ENCODE data around the gene PML. TPM values are rescaled to one million over a fixed set of nuclear protein-coding genes. Genes with fewer than 3 reads are reported as not detected.

PML gene
- total RNA-seq, 1 experiment from 2014 or later, result 47.7 TPM

DNA sequence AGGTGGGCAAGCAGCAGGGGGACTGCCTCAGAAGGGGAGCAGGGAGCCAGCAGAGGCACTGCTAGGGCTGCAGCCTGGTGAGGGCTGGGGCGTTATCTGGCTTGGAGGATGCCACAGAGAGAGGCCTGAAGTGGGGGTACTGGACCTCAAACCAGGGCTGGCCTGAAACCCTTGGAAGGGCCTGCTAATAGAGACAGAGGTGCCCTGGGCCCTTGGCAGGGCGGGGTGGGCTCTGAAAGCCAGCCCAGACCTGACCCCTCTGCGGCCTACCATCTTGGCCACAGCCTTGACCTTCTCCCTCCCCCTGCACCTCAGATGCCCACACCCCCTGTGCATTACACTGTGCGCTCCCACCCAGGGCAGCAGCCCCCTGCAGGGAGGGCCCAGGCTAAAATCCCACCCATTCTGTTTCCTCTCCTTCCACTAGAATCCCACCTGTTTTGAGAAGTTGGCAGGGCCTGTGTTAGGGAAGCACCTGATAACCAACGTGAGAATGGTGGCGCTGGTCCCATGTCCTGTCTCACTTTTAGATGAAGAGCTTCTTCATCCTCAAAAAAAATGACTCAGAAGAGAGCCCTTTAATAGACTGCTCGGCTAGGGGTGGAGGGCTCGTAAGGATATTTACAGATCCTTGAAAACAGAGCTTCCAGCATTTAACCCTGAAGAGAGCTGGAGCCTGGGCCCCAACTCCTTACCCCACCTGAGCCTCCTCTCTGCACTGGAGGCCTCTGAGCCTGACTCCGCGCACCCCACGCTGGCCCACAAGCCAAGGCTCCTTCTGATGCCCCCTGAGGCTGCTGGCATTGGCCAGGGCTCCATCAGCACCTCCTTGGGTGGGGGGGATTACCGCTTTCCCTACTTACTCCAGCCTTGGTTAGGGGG lies 38.4 kb upstream of the PML start (continued):
- TF ChIP-seq, protein P1, sequence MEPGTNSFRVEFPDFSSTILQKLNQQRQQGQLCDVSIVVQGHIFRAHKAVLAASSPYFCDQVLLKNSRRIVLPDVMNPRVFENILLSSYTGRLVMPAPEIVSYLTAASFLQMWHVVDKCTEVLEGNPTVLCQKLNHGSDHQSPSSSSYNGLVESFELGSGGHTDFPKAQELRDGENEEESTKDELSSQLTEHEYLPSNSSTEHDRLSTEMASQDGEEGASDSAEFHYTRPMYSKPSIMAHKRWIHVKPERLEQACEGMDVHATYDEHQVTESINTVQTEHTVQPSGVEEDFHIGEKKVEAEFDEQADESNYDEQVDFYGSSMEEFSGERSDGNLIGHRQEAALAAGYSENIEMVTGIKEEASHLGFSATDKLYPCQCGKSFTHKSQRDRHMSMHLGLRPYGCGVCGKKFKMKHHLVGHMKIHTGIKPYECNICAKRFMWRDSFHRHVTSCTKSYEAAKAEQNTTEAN (CRISPR knock-in tag; IDR thresholded peaks at IDR 0.05), result no peak
- TF ChIP-seq, protein P2, sequence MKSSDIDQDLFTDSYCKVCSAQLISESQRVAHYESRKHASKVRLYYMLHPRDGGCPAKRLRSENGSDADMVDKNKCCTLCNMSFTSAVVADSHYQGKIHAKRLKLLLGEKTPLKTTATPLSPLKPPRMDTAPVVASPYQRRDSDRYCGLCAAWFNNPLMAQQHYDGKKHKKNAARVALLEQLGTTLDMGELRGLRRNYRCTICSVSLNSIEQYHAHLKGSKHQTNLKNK (CRISPR knock-in tag; IDR thresholded peaks at IDR 0.05), result no peak
- no peak for TF ChIP-seq FOXJ3 (CRISPR knock-in tag; IDR thresholded peaks at IDR 0.05; ENCODE audit: borderline replicate concordance)
- TF ChIP-seq, protein P3, sequence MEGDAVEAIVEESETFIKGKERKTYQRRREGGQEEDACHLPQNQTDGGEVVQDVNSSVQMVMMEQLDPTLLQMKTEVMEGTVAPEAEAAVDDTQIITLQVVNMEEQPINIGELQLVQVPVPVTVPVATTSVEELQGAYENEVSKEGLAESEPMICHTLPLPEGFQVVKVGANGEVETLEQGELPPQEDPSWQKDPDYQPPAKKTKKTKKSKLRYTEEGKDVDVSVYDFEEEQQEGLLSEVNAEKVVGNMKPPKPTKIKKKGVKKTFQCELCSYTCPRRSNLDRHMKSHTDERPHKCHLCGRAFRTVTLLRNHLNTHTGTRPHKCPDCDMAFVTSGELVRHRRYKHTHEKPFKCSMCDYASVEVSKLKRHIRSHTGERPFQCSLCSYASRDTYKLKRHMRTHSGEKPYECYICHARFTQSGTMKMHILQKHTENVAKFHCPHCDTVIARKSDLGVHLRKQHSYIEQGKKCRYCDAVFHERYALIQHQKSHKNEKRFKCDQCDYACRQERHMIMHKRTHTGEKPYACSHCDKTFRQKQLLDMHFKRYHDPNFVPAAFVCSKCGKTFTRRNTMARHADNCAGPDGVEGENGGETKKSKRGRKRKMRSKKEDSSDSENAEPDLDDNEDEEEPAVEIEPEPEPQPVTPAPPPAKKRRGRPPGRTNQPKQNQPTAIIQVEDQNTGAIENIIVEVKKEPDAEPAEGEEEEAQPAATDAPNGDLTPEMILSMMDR (IDR thresholded peaks at IDR 0.05), result no peak

DNA sequence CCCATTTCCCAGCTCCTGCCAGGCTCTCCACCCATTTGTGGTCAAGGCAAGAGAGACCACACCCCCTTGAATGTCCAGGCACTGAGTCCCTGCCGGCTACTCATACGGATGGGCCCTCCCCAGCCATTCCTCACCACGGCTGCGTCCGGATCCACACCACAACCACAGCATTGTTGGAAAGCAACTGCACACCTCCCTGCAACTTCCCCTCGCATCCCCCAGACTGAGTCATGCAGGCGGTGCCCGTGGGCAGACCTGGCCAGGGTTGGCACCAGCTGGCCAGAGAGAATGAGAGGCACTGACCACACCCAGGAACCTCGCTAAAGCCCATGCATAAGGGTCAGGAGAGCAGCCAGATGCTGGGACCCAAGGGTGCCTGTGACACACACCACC lies 37.8 kb upstream of the PML start:
- Mint-ChIP-seq H3K36me3 (no peaks in the 10 kb centered on the region), H3K9me3 (no peaks in the 10 kb centered on the region), H3K27me3 (ENCODE audit: low read depth) (no peaks in the 10 kb centered on the region; the same call in 1 of the 2 replicates), H3K4me3 (no peak overlapping the region), H3K4me1 (peaks cover 6% of the 10 kb centered on the region), H3K27ac (no peak overlapping the region)
- TF ChIP-seq NFE2L1 (CRISPR knock-in tag; IDR thresholded peaks at IDR 0.05) (no peak), CREM (CRISPR knock-in tag; IDR thresholded peaks at IDR 0.05) (no peak), FOXP1 (CRISPR knock-in tag; IDR thresholded peaks at IDR 0.05; ENCODE audit: borderline replicate concordance) (no peak)
- TF ChIP-seq, protein P4, sequence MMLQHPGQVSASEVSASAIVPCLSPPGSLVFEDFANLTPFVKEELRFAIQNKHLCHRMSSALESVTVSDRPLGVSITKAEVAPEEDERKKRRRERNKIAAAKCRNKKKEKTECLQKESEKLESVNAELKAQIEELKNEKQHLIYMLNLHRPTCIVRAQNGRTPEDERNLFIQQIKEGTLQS (CRISPR knock-in tag; conservative IDR thresholded peaks at IDR 0.05), result no peak
- ATAC-seq (no peak), DNase-seq (ENCODE audit: low spot score) (no peak)
- CTCF ChIA-PET, result interaction anchor here (0.7 to 1.3 kb wide), 5 partner anchors 8 to 88 kb away, joined by 3 to 6 read pairs (median 3); no protein-coding TSS in a partner anchor
- POLR2A ChIA-PET, result no interaction called here

DNA sequence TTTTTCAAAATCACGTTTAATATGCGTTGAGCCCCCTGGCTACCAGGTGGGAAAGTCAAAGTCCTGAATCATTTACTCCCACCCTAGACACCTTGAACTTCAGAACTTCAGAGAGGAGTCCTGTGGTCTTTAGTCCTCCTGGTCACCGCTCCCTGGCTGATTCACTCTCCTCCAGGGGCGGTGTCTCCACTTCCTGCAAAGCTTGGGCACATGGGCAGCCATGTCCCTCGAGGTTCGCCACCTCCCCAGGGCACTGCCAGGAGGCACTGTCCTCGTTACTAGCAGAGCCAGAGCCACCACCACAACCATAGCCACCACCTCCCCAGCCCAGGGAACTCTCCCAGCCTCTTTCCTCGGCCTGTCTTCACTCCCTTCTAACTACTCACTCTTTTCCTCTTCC lies 37.2 kb upstream of the PML start:
- Mint-ChIP-seq H3K4me3 (no peak overlapping the region), H3K27ac (no peak overlapping the region), H3K9me3 (no peaks in the 10 kb centered on the region), H3K27me3 (ENCODE audit: low read depth) (no peaks in the 10 kb centered on the region; the same call in 1 of the 2 replicates), H3K4me1 (peaks cover 2% of the 10 kb centered on the region; the same call in 1 of the 2 replicates), H3K36me3 (no peaks in the 10 kb centered on the region)
- TF ChIP-seq, protein P2 (CRISPR knock-in tag; IDR thresholded peaks at IDR 0.05), result no peak
- TF ChIP-seq, protein P5, sequence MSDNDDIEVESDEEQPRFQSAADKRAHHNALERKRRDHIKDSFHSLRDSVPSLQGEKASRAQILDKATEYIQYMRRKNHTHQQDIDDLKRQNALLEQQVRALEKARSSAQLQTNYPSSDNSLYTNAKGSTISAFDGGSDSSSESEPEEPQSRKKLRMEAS (CRISPR knock-in tag; IDR thresholded peaks at IDR 0.05), result no peak
- no peak for TF ChIP-seq ZNF219 (CRISPR knock-in tag; IDR thresholded peaks at IDR 0.05; ENCODE audit: borderline replicate concordance)
- TF ChIP-seq, protein P6, sequence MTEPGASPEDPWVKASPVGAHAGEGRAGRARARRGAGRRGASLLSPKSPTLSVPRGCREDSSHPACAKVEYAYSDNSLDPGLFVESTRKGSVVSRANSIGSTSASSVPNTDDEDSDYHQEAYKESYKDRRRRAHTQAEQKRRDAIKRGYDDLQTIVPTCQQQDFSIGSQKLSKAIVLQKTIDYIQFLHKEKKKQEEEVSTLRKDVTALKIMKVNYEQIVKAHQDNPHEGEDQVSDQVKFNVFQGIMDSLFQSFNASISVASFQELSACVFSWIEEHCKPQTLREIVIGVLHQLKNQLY (CRISPR knock-in tag; IDR thresholded peaks at IDR 0.05), result no peak
- TF ChIP-seq, protein P7, sequence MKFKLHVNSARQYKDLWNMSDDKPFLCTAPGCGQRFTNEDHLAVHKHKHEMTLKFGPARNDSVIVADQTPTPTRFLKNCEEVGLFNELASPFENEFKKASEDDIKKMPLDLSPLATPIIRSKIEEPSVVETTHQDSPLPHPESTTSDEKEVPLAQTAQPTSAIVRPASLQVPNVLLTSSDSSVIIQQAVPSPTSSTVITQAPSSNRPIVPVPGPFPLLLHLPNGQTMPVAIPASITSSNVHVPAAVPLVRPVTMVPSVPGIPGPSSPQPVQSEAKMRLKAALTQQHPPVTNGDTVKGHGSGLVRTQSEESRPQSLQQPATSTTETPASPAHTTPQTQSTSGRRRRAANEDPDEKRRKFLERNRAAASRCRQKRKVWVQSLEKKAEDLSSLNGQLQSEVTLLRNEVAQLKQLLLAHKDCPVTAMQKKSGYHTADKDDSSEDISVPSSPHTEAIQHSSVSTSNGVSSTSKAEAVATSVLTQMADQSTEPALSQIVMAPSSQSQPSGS (CRISPR knock-in tag; IDR thresholded peaks at IDR 0.05; ENCODE audit: borderline replicate concordance, low read depth), result no peak
- TF ChIP-seq, protein P4 (CRISPR knock-in tag; conservative IDR thresholded peaks at IDR 0.05), result no peak
- no peak for TF ChIP-seq ZNF396 (CRISPR knock-in tag; IDR thresholded peaks at IDR 0.05; ENCODE audit: borderline replicate concordance)
- no peak for TF ChIP-seq MYBL2 (CRISPR knock-in tag; IDR thresholded peaks at IDR 0.05)
- no peak for ATAC-seq
- no peak for DNase-seq (ENCODE audit: low spot score)
- POLR2A ChIA-PET, result no interaction called here
- CTCF ChIA-PET, result interaction anchor here (0.8 to 1.3 kb wide), 3 partner anchors 8 to 30 kb away, joined by 3 to 6 read pairs (median 3); no protein-coding TSS in a partner anchor
